ENCODE data around the gene INPP5K.

DNA sequence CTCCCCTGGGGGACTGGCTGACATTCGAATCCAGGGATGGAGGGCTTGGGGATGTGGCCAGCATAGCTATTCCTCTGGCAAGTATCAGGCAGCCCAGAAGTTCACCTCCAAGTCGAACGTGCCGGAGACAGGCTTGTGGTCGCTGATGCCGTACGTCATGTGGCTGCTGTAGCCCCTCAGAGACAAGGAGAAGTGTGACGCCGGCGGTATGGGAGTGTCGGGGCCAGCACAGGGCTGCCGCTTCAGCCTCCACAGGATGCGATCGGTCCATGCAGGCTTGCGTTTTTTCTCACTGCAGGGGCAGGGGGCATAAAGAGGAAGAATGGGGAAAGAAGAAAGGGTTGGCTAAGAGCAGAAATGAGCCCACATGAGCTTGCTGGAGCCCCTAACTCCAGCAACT lies 18.6 kb downstream of the INPP5K start:
- TF ChIP-seq CTCF (conservative IDR thresholded peaks at IDR 0.05 in 1 of 2, IDR thresholded peaks at IDR 0.05 in 1 of 2; ENCODE audit: extremely low read depth in 1 of 2, insufficient read depth in 1 of 2, low read depth in 1 of 2, low read length in 2 of 2) (no peak), EZH2 (IDR thresholded peaks at IDR 0.05; ENCODE audit: borderline replicate concordance, low read length) (no peak)

Measured in mammary epithelial cell (primary cell).